HuH-7 (cell line): Measurements from ENCODE around the gene SNX25.
A peak's percentile ranks its signal among the peaks of the same experiment; 100 is the strongest.

Experiments used
- DNase-seq: peaks from one replicate; pipeline ENCODE4 v3.0.0; 2011; ENCODE audit warnings: low spot score

The SNX25 gene

GRCh38 chr4:185380320-185380719, 170.9 kb downstream of the SNX25 start:
- DNase-seq: no peak

DNA sequence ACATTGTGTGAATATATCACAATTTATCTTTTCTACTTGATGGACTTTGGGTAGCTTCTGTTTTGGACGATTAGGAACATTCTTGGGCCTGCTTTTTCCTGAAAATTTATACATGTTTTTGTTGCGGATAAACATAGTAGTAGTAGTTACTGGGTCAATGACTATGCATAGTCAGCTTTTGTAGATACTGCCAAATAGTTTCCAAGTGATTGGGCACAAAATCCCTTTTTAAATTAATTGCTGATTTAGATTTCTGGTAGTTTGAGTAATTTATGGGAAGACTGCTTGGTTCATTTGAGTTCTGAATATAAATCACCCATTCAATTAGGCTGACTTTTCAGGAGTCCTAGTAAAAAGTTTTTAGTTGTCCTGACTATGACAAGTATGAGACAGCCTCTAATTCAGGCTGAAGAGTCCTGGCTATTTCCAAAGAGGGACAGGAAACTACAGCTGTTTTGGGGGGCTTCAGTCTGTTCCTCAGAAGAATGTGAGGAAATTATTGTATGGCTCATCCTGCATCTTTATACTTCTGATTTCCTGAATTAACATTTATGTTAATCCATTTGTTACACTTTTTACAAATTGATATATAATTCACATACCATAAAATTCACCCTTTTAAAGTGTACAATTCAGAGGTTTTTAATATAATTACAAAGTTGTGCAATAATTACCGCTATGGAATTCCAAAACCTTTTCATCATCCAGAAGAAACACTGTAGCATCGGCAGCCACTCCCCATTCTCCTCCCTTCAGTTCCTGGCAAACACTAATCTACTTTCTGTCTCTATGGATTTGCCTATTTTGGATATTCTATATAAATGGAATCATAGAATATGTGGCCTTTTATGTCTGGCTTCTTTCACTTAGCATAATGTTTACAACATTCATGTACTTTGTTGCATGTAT, 172.1 kb downstream of the SNX25 start:
- no peak for DNase-seq

GRCh38 chr4:185382754-185383153, 173.4 kb downstream of the SNX25 start:
- DNase-seq: no peak

GRCh38 chr4:185383451-185383850, 174.1 kb downstream of the SNX25 start:
- no peak for DNase-seq

GRCh38 chr4:185384061-185384460, 174.7 kb downstream of the SNX25 start:
- DNase-seq: no peak

- no peak for DNase-seq
Observed at GRCh38 chr4:185384930-185385331, 175.5 kb downstream of the SNX25 start.

GRCh38 chr4:185387957-185388356, 178.6 kb downstream of the SNX25 start:
- DNase-seq: no peak

DNA sequence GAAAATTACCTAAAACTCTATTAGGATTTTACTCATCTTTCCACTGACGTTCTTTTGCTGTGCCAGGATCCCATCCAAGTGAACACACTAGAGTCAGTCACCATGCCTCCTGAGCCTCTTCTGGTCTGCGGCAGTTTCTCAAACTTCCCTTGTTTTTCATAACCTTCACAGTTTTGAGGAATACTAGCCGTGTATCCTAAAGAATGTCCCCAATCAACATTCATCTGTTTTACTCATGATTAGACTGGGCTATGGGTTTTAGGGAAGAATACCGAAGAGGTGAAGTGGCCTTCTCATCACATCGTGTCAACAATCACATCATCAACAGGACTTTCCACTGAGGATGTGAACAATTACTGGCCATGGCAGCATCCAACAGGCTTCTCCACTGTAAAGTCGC, 181.5 kb downstream of the SNX25 start:
- DNase-seq: no peak

DNA sequence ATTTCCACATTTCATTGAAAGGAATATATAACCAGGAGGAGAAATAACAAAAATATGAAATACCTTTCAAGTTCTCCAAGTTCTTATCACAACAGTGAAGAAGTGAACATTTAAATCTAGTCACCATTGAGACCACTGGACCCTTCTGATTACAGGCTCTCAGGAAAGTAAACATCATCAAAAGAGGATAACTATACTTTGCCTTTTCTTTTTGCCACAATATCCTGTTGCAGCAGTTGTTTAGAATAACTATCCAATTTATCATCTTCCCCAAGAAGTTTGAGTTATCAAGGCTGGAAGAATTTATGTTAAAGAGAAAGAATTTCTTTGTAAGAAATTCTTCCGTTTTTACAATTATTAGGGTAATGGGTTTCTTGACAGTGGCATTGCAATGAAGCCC, 182.8 kb downstream of the SNX25 start:
- DNase-seq: no peak

GRCh38 chr4:185394568-185395237, 185.3 kb downstream of the SNX25 start:
- DNase-seq: no peak

DNA sequence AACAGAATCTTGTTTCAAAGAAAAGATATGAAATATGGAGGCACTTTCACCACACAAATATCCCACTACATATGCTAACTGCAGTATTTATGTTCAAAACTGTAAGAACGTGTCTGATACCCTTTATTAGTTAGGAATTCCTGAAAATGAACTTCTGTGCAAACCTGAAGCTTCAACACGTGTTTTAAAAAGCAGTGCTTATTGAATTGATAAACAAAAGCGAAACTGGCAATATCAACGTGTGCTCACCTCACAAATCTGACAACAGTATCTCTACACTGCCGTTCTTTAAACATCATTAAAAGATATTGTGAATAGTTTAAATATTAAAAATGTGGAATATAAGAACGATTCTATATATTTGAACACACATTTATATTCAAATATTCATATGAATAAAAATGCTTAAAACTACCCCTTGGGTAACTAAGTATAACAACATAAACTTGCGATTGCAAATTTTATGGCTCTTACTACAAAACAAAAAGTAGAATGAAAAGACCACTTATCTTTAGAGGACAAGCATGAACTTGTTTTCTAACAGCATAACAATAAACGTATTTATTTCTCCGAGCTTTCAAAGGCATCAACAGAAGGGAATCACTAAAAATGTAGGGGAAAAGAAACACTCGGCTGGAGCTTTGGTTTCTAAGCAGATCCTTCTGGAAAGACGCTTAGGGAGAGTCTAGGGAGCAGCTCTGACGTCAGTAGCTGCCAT, 186.0 kb downstream of the SNX25 start, which contains the start of gene LRP2BP:
LRP2BP (minus strand) TSS at position 687 of the 718 bp plus-strand sequence. CDS start 17,738 bp downstream, outside the sequence.
- DNase-seq: no peak

GRCh38 chr4:185395956-185396723, 186.7 kb downstream of the SNX25 start:
- DNase-seq: peak; percentile 55

- no peak for DNase-seq
Observed at GRCh38 chr4:185396724-185397385, 187.5 kb downstream of the SNX25 start, which contains the start of gene ANKRD37. Gene ANKRD37 (plus strand): TSS chr4:185396841. CDS start chr4:185396924, 83 bp downstream.

- no peak for DNase-seq
Observed at GRCh38 chr4:185398618-185399017, 189.2 kb downstream of the SNX25 start.

DNA sequence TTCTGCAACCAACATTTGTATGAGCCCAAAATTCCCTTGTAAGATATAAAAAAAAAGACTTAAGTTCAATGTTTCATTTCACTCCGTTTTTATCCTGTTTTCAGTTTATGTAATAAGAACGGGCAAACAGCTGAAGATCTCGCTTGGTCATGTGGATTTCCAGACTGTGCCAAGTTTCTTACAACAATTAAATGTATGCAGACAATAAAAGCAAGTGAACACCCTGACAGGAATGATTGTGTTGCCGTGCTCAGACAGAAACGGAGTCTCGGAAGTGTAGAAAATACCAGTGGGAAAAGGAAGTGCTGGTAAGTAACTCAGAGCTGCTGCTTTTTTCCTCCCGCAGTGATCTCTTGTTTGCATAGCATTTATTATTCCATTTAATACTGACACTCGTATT, 190.1 kb downstream of the SNX25 start:
- no peak for DNase-seq

GRCh38 chr4:185404031-185404430, 194.6 kb downstream of the SNX25 start:
- DNase-seq: no peak

DNA sequence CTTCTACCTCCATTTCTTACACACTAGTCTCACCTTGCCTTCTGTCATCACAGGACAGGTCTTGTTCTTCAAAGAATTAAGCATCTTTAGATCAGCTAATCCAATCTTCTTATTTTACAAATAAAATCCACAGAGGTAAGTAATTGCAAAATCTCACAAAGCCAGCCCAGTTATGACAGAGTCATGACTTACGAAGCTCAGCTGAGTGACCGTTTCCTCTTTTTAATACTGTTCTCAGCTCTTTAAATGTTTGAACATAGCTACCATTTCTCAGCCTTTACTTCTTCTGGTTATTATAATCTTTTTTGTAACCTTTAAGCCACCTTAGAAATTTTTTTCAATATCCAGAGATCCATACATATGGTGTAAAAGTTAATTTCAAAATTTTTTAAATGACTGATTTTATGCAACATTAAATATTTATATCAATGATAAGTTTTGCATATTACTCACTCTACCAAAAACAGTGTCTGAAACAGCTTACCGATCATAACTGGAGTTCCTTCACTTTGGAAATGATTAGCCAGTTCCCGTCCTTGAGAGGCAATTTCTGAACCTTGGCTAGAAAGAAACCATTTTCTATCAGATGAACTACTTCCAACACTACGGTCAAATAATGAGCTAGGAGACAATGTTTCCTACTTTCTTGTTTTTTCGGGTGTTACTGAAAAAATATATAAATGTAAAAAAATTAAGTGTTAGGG, 196.1 kb downstream of the SNX25 start:
- DNase-seq: no peak

- no peak for DNase-seq
Observed at GRCh38 chr4:185408432-185408831, 199.0 kb downstream of the SNX25 start.

DNA sequence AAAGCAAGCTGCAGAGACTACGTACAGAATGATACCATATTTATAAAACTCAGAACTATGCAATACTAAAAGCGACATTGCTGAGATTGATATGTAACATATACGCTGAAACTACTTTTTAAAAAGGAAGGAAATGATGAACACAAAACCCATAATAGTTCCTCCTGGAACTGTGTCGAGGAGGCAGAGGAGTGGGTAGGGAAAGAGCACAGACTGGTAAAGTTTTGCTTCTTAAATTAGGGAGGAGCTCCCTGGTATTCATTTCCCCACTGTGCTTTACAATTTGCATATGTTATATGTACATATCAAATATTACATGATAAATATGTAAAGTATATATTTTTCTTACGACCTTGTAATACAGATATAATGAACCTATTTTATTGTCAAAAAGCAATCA, 202.5 kb downstream of the SNX25 start:
- DNase-seq: no peak

DNA sequence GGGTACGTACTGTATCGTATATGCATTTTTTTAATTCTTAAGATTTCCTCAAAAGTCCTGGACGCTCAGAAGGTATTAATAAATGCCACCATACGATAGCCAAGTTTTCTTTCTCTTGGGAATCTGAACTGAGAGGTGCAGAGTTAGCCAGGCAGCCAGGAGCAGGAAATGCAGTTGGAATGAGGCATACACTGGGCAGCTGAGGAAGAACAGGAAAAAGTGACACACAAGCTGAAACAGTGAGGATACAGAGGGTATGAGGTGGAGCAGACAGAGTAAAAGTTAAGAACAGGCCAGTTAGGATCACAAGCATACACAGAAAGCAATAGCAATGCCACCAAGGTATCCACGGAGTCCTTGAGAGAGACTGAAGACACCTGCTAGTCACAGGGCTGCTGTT, 203.0 kb downstream of the SNX25 start:
- DNase-seq: no peak
